GM10266 (cell line): ENCODE results near the gene NUDT16L1.
A peak's percentile ranks its signal among the peaks of the same experiment; 100 is the strongest.

Experiments used
- DNase-seq: peaks from one replicate; pipeline ENCODE4 v3.0.0; 2012; ENCODE audit errors: extremely low spot score
- TF ChIP-seq, protein P1 (sequence below): IDR thresholded peaks from 2 replicates; pipeline ENCODE4 v1.5.1; 2012; ENCODE audit warnings: mild to moderate bottlenecking, low read depth; ENCODE audit not compliant: control insufficient read depth, insufficient read depth; ENCODE audit errors: missing control alignments

The NUDT16L1 gene

DNA sequence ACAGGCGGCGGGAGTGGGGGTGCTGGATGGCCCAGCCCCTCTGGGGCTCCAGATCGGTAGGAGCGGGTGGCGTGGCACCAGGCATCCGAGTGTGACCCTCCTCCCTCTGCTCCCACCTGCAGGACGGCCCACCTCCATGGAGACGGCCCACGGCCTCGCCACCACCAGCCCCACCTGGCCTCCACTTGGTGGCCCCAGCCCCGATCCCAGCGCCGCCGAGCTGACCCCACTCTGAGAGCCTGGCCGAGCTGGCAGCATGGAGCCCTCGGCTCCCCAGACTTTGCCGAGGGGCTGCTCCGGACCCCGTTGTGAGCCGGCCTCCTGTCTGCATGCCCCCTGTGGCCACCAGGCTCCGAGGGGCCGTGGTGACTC, 4.7 kb upstream of the NUDT16L1 start:
- TF ChIP-seq, protein P1, sequence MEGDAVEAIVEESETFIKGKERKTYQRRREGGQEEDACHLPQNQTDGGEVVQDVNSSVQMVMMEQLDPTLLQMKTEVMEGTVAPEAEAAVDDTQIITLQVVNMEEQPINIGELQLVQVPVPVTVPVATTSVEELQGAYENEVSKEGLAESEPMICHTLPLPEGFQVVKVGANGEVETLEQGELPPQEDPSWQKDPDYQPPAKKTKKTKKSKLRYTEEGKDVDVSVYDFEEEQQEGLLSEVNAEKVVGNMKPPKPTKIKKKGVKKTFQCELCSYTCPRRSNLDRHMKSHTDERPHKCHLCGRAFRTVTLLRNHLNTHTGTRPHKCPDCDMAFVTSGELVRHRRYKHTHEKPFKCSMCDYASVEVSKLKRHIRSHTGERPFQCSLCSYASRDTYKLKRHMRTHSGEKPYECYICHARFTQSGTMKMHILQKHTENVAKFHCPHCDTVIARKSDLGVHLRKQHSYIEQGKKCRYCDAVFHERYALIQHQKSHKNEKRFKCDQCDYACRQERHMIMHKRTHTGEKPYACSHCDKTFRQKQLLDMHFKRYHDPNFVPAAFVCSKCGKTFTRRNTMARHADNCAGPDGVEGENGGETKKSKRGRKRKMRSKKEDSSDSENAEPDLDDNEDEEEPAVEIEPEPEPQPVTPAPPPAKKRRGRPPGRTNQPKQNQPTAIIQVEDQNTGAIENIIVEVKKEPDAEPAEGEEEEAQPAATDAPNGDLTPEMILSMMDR, result no peak
- DNase-seq, result no peak

DNA sequence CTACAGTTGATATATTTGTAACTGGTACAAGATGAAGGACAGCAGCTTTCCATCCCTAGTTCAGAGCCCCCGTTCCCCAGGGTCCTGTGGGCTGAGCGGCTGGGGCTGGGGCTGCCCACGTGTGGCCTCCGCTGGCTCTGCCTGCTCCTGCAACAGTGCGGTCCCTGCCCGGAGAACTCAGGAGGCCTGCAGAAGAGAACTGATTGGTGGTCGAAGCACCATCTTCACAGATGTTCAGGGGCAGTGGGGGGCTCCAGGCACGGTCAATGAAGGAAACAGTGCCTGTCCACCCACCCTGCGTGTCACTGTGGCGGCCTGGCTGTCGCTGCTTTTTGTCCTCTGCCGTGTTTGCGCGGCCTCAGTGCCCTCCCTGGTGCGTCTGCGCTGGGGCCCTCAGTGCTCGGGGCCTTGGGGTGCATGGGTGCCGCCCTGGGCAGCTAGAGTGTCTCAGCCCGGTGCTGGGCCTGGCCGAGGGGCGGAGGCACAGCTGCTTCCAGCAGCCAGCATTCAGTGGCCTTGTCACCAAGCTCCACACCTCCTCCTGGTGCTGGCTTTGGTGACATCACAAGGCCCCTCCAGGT, 4.2 kb upstream of the NUDT16L1 start:
- TF ChIP-seq, protein P1, result no peak
- DNase-seq, result no peak

DNA sequence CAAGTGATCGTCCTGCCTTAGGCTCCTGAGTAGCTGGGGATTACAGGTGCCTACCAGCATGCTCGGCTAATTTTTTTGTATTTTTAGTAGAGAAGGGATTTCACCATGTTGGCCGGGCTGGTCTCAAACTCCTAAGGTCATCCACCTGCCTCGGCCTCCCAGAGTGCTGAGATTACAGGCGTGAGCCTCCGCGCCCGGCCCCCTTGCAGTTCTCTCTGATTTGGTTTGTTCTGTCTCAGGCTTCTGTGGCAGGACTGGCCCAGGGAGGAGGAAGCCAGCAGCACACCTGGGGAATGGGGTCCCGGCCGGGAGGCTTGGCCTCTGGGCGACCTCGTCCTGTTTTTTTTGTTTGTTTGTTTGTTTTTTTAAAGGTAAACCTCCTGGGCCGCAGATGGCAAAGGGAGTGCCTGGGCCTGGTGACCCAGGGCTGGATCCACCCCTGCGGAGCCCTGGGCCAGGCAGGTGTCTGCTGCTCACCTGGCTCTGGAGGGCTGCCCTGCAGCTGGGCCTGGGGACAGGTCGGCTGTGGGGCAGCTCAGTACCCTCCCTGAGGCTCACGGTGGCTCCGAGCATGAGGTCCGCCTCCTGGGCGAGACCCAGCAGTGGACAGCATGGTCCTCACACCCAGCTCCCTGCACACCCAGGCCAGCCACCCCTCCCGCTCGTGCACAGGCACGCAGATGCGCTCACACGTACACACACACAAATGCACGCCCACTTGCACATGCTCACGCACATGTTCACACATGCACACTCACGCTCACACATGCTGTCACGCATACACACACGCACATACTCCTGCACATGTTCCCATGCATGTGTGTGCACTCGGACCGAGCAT, 3.3 kb upstream of the NUDT16L1 start:
- TF ChIP-seq, protein P1, result no peak
- DNase-seq, result no peak

DNA sequence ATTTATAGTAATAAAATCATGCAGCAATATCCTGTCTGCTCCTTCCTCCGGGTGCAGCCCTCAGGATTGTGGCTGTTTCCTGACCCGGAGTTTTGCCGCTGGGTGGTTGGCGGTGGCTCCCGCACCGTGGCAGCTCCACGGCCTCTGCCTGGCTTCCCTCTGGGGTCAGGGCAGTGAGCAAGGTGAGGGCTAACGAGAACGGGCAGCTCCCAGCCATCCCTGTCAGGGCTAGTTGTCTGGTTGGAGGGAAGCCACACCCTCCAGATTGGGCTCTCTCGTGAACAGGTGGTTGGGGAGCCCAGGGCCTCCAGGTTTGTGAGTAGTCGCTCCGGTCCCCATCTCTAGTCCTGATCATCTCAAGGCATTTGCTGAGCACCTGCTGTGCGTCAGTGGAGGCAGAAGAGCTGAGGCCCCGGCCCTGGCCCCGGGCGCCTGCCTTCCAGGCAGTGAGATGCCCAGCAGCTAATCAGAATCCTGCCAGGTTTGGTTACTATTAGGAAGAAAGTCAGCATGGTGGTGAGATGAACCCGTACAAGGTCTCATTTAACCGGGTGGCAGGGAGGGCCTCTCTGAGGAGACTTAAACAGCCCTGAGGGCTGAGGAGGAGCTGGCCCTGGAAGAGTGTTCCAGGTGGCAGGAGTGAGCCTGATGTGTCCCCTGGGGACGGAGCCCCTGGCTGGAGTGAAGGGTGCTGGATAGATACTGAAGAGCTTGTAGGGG, 2.3 kb upstream of the NUDT16L1 start:
- TF ChIP-seq, protein P1, result no peak
- peak; percentile 30 for DNase-seq

DNA sequence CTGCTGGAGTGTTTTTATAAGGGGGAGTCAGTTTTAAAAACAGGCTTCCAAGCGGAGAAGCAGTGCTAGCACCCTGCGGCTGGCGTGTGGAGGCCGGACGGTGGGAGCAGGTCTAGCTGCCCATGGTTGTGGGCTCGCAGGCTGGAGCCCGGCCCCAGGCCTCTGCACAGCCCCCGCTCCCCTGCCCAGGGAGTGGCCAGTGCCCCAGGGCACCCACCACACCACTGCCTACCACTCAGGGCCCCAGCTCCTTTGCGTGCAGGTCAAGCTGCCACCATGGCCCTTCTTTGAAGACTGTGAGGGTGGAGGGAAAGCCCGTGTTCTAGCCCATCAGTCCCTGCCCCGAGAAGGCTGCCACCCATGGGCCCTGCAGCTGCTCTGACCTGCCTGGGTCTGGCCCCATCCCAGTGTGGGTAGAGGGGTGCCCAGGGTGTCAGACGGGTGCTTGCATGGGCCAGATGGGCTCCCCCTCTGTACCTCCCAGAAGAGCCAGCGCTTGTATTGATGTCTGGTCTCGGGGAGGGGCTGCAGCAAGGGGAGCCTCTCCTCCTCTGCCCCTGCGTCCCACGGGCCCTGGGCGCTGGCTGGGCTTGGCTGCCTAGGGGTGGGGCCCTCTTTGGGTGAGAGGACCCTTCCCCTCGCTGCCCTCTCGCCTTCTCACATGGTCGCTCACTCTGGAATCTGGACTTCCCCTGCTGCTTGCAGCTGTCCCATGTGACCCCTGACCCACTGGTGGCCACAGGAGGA, 1.5 kb upstream of the NUDT16L1 start:
- peak; percentile 34 for DNase-seq
- TF ChIP-seq, protein P1, result no peak

DNA sequence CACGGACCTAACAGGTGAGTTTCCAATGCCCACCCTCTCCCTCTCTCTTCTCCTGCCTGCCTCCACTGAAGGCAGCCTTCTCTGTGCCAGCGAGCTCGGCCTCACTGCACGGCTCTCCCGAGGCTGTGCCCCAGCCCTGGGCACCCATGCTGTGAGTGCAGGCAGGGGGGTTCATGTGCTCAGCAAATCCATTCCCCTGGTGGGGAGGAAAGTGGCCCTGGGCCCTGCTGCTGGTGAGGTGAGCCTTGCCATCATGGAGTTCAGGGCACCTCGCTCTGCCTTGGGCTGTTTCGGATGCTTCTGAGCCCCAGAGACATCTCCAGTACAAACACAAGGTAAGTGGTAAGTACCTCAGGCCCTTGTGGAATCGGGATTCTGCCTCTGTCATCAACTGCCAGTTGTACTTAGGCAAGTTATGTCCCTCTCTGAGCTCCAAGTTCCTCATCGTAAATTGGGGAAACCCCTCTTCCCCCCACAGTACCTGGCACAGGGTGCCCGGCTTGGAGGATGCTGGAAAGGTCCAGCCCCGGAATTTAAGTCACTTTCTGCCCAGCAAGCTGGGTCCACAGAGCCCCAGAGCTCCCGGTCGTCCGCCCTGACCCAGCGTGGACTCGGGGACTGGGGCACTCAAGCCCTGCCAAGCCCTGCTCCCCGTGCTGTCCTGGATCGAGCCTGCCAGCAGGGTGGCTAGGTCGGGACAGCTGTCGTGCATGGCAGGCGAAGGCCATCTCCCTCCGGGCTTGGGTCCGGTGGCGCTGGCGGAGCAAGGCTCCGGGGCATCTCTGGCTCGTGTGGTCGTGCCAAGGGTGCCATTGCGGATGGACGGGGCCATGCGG, 684 bp upstream of the NUDT16L1 start:
- no peak for DNase-seq
- TF ChIP-seq, protein P1, result no peak
